Nephron progenitor cell (in vitro differentiated cells): Measurements from ENCODE around the gene NEMP2.
"Not testable (repeated sequence)": the region's sequence is repeated elsewhere in the genome, so short reads cannot be mapped to it uniquely, and the experiment has no call there.

Source experiments
- DNase-seq: peaks from one replicate; pipeline ENCODE4 v3.0.0; 2021
- H3K27ac Mint-ChIP-seq: 2 replicates; pipeline ENCODE4 v1.8.0; 2021; ENCODE audit warnings: mild to moderate bottlenecking, moderate library complexity, mixed read lengths
- H3K27me3 Mint-ChIP-seq: 2 replicates; pipeline ENCODE4 v1.8.0; 2021; ENCODE audit warnings: mild to moderate bottlenecking, low read depth, mixed read lengths; ENCODE audit not compliant: poor library complexity
- H3K36me3 Mint-ChIP-seq: 2 replicates; pipeline ENCODE4 v1.8.0; 2021; ENCODE audit warnings: low read depth, mixed read lengths
- H3K4me1 Mint-ChIP-seq: 2 replicates; pipeline ENCODE4 v1.8.0; 2021; ENCODE audit warnings: mixed read lengths
- H3K4me3 Mint-ChIP-seq: 2 replicates; pipeline ENCODE4 v1.8.0; 2021; ENCODE audit warnings: mild to moderate bottlenecking, moderate library complexity, mixed read lengths
- H3K9me3 Mint-ChIP-seq: 2 replicates; pipeline ENCODE4 v1.8.0; 2021; ENCODE audit warnings: mild to moderate bottlenecking, moderate library complexity, mixed read lengths
- TF ChIP-seq, protein P1 (sequence below): fragments of 200-600 bp; sonication (generic); IDR thresholded peaks from 2 replicates; pipeline ENCODE4 v1.5.0; 2021; ENCODE audit warnings: antibody characterized with exemption

The NEMP2 gene

GRCh38 chr2:190501702-190502407 is 32.7 kb downstream of the NEMP2 start:
- H3K27ac Mint-ChIP-seq: no peak overlapping the region
- H3K36me3 Mint-ChIP-seq: peaks cover 4% of the 10 kb centered on the region
- TF ChIP-seq, protein P1, sequence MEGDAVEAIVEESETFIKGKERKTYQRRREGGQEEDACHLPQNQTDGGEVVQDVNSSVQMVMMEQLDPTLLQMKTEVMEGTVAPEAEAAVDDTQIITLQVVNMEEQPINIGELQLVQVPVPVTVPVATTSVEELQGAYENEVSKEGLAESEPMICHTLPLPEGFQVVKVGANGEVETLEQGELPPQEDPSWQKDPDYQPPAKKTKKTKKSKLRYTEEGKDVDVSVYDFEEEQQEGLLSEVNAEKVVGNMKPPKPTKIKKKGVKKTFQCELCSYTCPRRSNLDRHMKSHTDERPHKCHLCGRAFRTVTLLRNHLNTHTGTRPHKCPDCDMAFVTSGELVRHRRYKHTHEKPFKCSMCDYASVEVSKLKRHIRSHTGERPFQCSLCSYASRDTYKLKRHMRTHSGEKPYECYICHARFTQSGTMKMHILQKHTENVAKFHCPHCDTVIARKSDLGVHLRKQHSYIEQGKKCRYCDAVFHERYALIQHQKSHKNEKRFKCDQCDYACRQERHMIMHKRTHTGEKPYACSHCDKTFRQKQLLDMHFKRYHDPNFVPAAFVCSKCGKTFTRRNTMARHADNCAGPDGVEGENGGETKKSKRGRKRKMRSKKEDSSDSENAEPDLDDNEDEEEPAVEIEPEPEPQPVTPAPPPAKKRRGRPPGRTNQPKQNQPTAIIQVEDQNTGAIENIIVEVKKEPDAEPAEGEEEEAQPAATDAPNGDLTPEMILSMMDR: no peak
- no peaks in the 10 kb centered on the region for H3K27me3 Mint-ChIP-seq
- peaks cover 22% of the 10 kb centered on the region for H3K4me1 Mint-ChIP-seq
- DNase-seq: no peak
- no peaks in the 10 kb centered on the region for H3K9me3 Mint-ChIP-seq
- no peak overlapping the region for H3K4me3 Mint-ChIP-seq

GRCh38 chr2:190501231-190501630 is 33.3 kb downstream of the NEMP2 start:
- no peak for DNase-seq
- TF ChIP-seq, protein P1: no peak
- no peaks in the 10 kb centered on the region for H3K9me3 Mint-ChIP-seq
- H3K36me3 Mint-ChIP-seq: peaks cover 5% of the 10 kb centered on the region
- H3K27me3 Mint-ChIP-seq: no peaks in the 10 kb centered on the region
- no peak overlapping the region for H3K4me3 Mint-ChIP-seq
- no peak overlapping the region for H3K27ac Mint-ChIP-seq
- peaks cover 17% of the 10 kb centered on the region for H3K4me1 Mint-ChIP-seq

DNA sequence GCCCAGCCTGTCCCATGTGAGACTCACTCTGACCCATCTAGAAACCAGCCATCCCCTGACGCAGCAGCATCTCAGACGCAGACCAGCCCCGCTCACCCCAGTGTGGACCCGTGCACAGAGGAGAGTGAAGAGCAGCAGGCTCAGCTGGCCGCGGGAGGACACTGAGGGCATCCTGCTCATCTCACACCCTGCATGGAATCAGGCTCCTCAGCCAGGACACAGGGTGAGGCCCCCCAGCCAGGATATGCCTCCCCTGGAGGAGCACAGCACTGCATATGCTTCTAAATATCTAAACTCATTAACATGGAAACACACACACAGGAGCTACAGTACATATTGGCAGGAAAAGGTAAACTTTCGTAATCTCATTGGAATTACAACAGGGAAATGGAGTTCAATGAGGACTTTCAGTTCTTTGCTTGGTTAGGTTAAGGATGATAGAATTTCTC is 34.4 kb downstream of the NEMP2 start:
- H3K4me1 Mint-ChIP-seq: peaks cover 17% of the 10 kb centered on the region
- TF ChIP-seq, protein P1: no peak
- peaks cover 16% of the 10 kb centered on the region for H3K36me3 Mint-ChIP-seq
- H3K27me3 Mint-ChIP-seq: no peaks in the 10 kb centered on the region
- peak overlapping the region; percentile 14 for H3K27ac Mint-ChIP-seq
- no peak overlapping the region for H3K4me3 Mint-ChIP-seq
- H3K9me3 Mint-ChIP-seq: peaks cover 11% of the 10 kb centered on the region
- DNase-seq: no peak

GRCh38 chr2:190499273-190499672 is 35.2 kb downstream of the NEMP2 start:
- H3K27me3 Mint-ChIP-seq: no peaks in the 10 kb centered on the region
- peaks cover 18% of the 10 kb centered on the region for H3K9me3 Mint-ChIP-seq
- DNase-seq: no peak
- TF ChIP-seq, protein P1: no peak
- H3K27ac Mint-ChIP-seq: no peak overlapping the region
- no peak overlapping the region for H3K4me3 Mint-ChIP-seq
- peaks cover 23% of the 10 kb centered on the region for H3K36me3 Mint-ChIP-seq
- peaks cover 17% of the 10 kb centered on the region for H3K4me1 Mint-ChIP-seq

GRCh38 chr2:190497428-190497827 is 37.1 kb downstream of the NEMP2 start:
- TF ChIP-seq, protein P1: no peak
- Mint-ChIP-seq H3K9me3 (peaks cover 33% of the 10 kb centered on the region), H3K36me3 (peaks cover 37% of the 10 kb centered on the region), H3K27me3 (no peaks in the 10 kb centered on the region), H3K4me3 (no peak overlapping the region), H3K27ac (no peak overlapping the region), H3K4me1 (peaks cover 15% of the 10 kb centered on the region)
- DNase-seq: no peak

GRCh38 chr2:190494600-190495227 is 39.8 kb downstream of the NEMP2 start:
- peaks cover 49% of the 10 kb centered on the region for H3K36me3 Mint-ChIP-seq
- DNase-seq, H3K4me1 Mint-ChIP-seq, H3K27ac Mint-ChIP-seq, H3K27me3 Mint-ChIP-seq, H3K4me3 Mint-ChIP-seq: not testable (repeated sequence)
- peaks cover 44% of the 10 kb centered on the region for H3K9me3 Mint-ChIP-seq
